Neural crest cell (in vitro differentiated cells): Measurements from ENCODE around the gene FAM171A1. TPM values are rescaled to one million over a fixed set of nuclear protein-coding genes. Genes with fewer than 3 reads are reported as not detected.
A peak's percentile ranks its signal among the peaks of the same experiment; 100 is the strongest.

Experiments used
- DNase-seq: peaks from one replicate; pipeline ENCODE4 v3.0.0; 2021; ENCODE audit warnings: low read depth, mixed read lengths, low spot score
- H3K27ac Mint-ChIP-seq: one replicate; pipeline ENCODE4 v1.8.0; 2021; ENCODE audit warnings: mild to moderate bottlenecking, mixed read lengths; ENCODE audit not compliant: unreplicated experiment
- H3K27me3 Mint-ChIP-seq: 2 replicates; pipeline ENCODE4 v1.8.0; 2021; ENCODE audit warnings: low read depth, mild to moderate bottlenecking, mixed read lengths
- H3K36me3 Mint-ChIP-seq: 2 replicates; pipeline ENCODE4 v1.8.0; 2021; ENCODE audit warnings: low read depth, mild to moderate bottlenecking, mixed read lengths
- H3K4me1 Mint-ChIP-seq: 2 replicates; pipeline ENCODE4 v1.8.0; 2021; ENCODE audit warnings: mixed read lengths
- H3K4me3 Mint-ChIP-seq: one replicate; pipeline ENCODE4 v1.8.0; 2021; ENCODE audit warnings: mild to moderate bottlenecking, mixed read lengths
- H3K9me3 Mint-ChIP-seq: 2 replicates; pipeline ENCODE4 v1.8.0; 2021; ENCODE audit warnings: mixed read lengths
- CTCF ChIP-seq: fragments of 200-600 bp; sonication (generic); conservative IDR thresholded peaks from 2 replicates; pipeline ENCODE4 v1.5.0; 2021; ENCODE audit warnings: antibody characterized with exemption, mild to moderate bottlenecking
- total RNA-seq: library from RNA; stranded (reverse); gene quantifications from 2 replicates; pipeline ENCODE4 v1.2.1, GENCODE V29; 2021

FAM171A1 gene
- total RNA-seq, 1 donor from 2014 or later = 64.2 TPM

DNA sequence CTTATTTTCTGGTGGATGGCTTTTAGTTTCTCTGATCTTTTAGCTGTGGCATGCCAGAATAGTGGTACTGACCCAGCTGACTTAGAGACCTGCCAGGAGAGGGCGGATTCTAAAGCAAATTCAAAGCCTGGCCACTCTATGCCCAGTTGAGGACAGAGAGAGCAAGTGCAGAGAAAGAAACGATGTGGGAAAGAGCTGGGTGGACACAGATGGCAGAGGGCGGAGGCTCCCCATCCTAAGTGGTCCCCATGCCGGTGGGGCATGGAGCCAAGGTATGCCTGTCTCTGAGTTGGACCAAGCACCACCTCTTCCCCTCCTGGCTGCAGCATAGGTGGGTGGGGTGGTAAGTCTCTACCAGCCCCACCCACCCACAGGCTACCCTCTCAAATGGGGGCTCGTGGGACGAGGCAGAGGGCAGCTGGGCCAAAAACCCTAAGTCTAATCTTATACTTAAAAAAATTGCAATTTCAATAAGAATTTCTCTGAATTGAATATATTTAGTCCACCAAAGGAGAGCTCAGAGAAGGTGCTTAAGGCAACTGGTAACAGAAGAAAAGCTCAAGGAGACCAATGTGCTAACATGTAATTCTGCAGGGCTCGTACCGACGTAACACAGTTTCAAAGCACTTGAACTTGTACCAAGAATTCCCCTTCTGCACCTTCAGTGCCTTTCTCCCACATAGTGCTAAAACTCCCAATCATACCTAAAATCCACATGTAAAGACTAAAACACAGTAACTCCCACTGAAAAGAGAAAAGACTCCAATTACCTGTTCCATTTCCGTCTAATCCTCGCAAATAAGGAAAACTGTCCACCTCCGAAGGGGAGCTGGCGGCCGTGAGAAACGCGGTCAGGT, 116.9 kb downstream of the FAM171A1 start:
- no peak for DNase-seq
- no peak overlapping the region for H3K27ac Mint-ChIP-seq
- peak overlapping the region; percentile 61 for H3K4me3 Mint-ChIP-seq
- H3K27me3 Mint-ChIP-seq = no peaks in the 10 kb centered on the region
- TF ChIP-seq CTCF = no peak
- H3K9me3 Mint-ChIP-seq = no peaks in the 10 kb centered on the region
- peaks cover 5% of the 10 kb centered on the region for H3K36me3 Mint-ChIP-seq
- peaks cover 33% of the 10 kb centered on the region for H3K4me1 Mint-ChIP-seq

DNA sequence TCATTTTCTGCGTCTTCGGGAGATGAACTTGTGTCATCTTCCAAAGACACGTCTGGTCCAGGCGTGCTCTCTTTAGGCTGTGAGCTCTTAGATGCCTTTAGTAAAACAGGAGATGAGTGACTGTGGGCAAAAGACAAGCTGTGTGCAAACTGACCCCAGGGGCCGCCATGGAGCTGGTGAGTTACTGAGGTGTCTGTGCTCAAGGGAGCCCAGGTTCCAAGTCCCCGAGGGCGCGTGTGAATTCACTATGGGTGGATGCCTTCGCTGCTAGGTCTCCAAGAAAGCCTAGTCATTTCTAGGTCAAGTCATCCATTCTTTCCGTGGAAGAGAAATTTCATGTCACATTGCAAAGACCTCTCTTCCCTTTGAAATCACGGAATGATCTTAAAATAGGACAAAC, 118.7 kb downstream of the FAM171A1 start:
- no peak for TF ChIP-seq CTCF
- Mint-ChIP-seq H3K9me3 (no peaks in the 10 kb centered on the region), H3K36me3 (peaks cover 9% of the 10 kb centered on the region), H3K27me3 (no peaks in the 10 kb centered on the region), H3K4me3 (no peak overlapping the region), H3K27ac (no peak overlapping the region), H3K4me1 (peaks cover 33% of the 10 kb centered on the region)
- DNase-seq = no peak

DNA sequence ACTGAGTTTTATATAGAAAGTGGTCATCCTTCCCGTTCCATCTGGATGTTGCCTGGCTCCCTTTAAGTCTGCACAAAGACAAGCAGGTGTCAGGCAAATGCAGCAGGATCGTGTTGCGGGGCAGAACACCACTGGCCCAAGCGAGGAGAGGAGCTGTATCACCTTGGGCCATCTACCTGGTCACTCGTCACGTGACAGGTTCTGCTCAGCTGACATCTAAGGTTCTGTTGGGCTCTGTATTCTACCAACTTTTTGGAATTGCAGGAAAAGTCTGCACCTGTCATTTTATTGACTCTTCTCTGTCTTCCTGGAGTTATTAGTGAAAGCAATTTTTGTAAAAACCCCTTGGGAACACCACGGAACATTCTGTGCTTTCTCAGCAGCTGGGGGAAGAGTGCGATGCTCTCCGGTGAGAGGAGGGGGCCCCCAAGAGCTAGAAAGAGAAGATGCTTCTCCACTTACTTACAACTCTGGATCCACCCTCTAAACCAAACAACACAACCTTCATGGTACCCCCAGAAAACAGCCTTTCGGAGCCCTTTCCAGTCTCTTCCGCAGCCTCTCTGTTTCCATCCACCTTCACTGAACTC, 119.2 kb downstream of the FAM171A1 start:
- Mint-ChIP-seq H3K4me1 (peaks cover 31% of the 10 kb centered on the region), H3K9me3 (no peaks in the 10 kb centered on the region), H3K4me3 (no peak overlapping the region), H3K36me3 (peaks cover 9% of the 10 kb centered on the region), H3K27me3 (no peaks in the 10 kb centered on the region), H3K27ac (no peak overlapping the region)
- TF ChIP-seq CTCF = no peak
- no peak for DNase-seq

GRCh38 chr10:15245530-15245929, 125.6 kb downstream of the FAM171A1 start:
- Mint-ChIP-seq H3K27ac (no peak overlapping the region), H3K27me3 (no peaks in the 10 kb centered on the region), H3K4me3 (no peak overlapping the region), H3K36me3 (peaks cover 7% of the 10 kb centered on the region), H3K4me1 (no peaks in the 10 kb centered on the region), H3K9me3 (no peaks in the 10 kb centered on the region)
- TF ChIP-seq CTCF = peak; percentile 43
- no peak for DNase-seq

DNA sequence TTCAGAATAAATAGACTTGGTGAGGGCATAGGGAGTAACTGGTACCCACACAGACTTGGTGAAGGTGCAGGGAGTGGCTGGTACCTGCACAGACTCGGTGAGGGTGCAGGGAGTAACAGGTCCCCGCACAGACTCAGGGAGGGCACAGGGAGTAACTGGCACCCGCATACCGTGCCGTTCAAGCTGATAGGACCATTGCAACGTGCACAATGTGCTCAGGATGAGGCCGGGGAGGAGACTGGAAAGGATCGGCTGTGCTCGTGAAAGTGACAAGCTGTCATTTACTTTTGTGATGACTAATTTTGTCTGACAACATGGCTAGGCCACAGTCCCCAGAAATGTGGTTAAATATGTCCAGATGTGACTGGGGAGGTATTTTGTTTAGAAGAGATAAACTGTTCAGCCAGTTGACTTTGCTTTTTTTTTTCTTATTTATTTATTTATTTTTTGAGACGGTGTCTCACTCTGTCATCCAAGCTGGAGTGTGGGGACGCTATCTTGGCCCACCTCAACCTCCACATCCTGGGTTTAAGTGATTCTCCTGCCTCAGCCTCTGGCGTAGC, 126.4 kb downstream of the FAM171A1 start:
- H3K36me3 Mint-ChIP-seq = peaks cover 7% of the 10 kb centered on the region
- no peak for TF ChIP-seq CTCF
- H3K9me3 Mint-ChIP-seq = no peaks in the 10 kb centered on the region
- H3K4me3 Mint-ChIP-seq = no peak overlapping the region
- no peak for DNase-seq
- H3K27ac Mint-ChIP-seq = no peak overlapping the region
- H3K4me1 Mint-ChIP-seq = no peaks in the 10 kb centered on the region
- no peaks in the 10 kb centered on the region for H3K27me3 Mint-ChIP-seq
